HG03103 (cell line): ENCODE measurements around the gene TLE1.
A peak's percentile ranks its signal among the peaks of the same experiment; 100 is the strongest.

Experiments used
- ATAC-seq: cut with Tn5 transposase; IDR thresholded peaks from one replicate; pipeline ENCODE4 v1.9.1; 2021; ENCODE audit warnings: low read depth; ENCODE audit not compliant: unreplicated experiment

The TLE1 gene

GRCh38 chr9:81687521-81688261 is 1.7 kb downstream of the TLE1 start:
- ATAC-seq = no peak

GRCh38 chr9:81686614-81687520 is 2.5 kb downstream of the TLE1 start:
- peak; percentile 26 for ATAC-seq

- no peak for ATAC-seq
Measured at GRCh38 chr9:81685763-81686613, 3.4 kb downstream of the TLE1 start.

- no peak for ATAC-seq
Measured at GRCh38 chr9:81684635-81685034, 4.7 kb downstream of the TLE1 start.

GRCh38 chr9:81683704-81684103 is 5.6 kb downstream of the TLE1 start:
- no peak for ATAC-seq

GRCh38 chr9:81683238-81683637 is 6.1 kb downstream of the TLE1 start:
- ATAC-seq = no peak

GRCh38 chr9:81682797-81683196 is 6.5 kb downstream of the TLE1 start:
- no peak for ATAC-seq

GRCh38 chr9:81682177-81682576 is 7.2 kb downstream of the TLE1 start:
- no peak for ATAC-seq

- ATAC-seq = no peak
Measured at GRCh38 chr9:81680506-81680905, 8.8 kb downstream of the TLE1 start.

- no peak for ATAC-seq
Measured at GRCh38 chr9:81680006-81680405, 9.3 kb downstream of the TLE1 start.

- no peak for ATAC-seq
Measured at GRCh38 chr9:81678088-81678487, 11.3 kb downstream of the TLE1 start.

- no peak for ATAC-seq
Measured at GRCh38 chr9:81676395-81676794, 13.0 kb downstream of the TLE1 start.

GRCh38 chr9:81673310-81673709 is 16.0 kb downstream of the TLE1 start:
- ATAC-seq = no peak

- ATAC-seq = no peak
Measured at GRCh38 chr9:81671880-81672280, 17.5 kb downstream of the TLE1 start.

GRCh38 chr9:81669866-81670265 is 19.5 kb downstream of the TLE1 start:
- ATAC-seq = no peak

GRCh38 chr9:81669041-81669651 is 20.2 kb downstream of the TLE1 start:
- ATAC-seq = no peak

GRCh38 chr9:81666123-81666522 is 23.2 kb downstream of the TLE1 start:
- no peak for ATAC-seq

GRCh38 chr9:81665322-81665871 is 23.9 kb downstream of the TLE1 start:
- no peak for ATAC-seq

- no peak for ATAC-seq
Measured at GRCh38 chr9:81664638-81665222, 24.6 kb downstream of the TLE1 start.

GRCh38 chr9:81661339-81661738 is 28.0 kb downstream of the TLE1 start:
- ATAC-seq = no peak
